IMR-90 (cell line): ENCODE data around the gene BTBD18.

Experiments
- CEBPB ChIP-seq: IDR thresholded peaks from 2 replicates; pipeline ENCODE4 v1.6.1; 2012; ENCODE audit warnings: low read depth, low read length, improper control_type of control experiment
- CTCF ChIP-seq: conservative IDR thresholded peaks from 2 replicates; pipeline ENCODE4 v1.5.1; 2012; ENCODE audit warnings: mild to moderate bottlenecking, low read depth, low read length, improper control_type of control experiment
- ELK1 ChIP-seq: fragments of 150-350 bp; IDR thresholded peaks from 2 replicates; pipeline ENCODE4 v1.6.1; 2016; ENCODE audit warnings: low read depth, mild to moderate bottlenecking, low read length, moderate library complexity, borderline replicate concordance
- MAZ ChIP-seq: IDR thresholded peaks from 2 replicates; pipeline ENCODE4 v1.6.1; 2012; ENCODE audit warnings: low read depth, mild to moderate bottlenecking, low read length, improper control_type of control experiment, moderate library complexity, borderline replicate concordance
- MXI1 ChIP-seq: IDR thresholded peaks from 2 replicates; pipeline ENCODE4 v1.6.1; 2012; ENCODE audit warnings: low read depth, mild to moderate bottlenecking, low read length, moderate library complexity, borderline replicate concordance
- POLR2A ChIP-seq: IDR thresholded peaks from 2 replicates; pipeline ENCODE4 v1.6.1; 2012; ENCODE audit warnings: mild to moderate bottlenecking, low read depth, low read length
- RCOR1 ChIP-seq: IDR thresholded peaks from 2 replicates; pipeline ENCODE4 v1.6.1; 2012; ENCODE audit warnings: mild to moderate bottlenecking, low read length, improper control_type of control experiment; ENCODE audit not compliant: insufficient replicate concordance
- RFX5 ChIP-seq: IDR thresholded peaks from 2 replicates; pipeline ENCODE4 v1.8.0; 2012; ENCODE audit warnings: low read depth, mild to moderate bottlenecking, low read length, moderate library complexity
- SMC3 ChIP-seq: fragments of 150-350 bp; IDR thresholded peaks from 2 replicates; pipeline ENCODE4 v1.6.1; 2016; ENCODE audit warnings: low read depth, mild to moderate bottlenecking, antibody characterized with exemption, low read length, moderate library complexity

- no peak for TF ChIP-seq ELK1
- no peak for TF ChIP-seq RCOR1
- TF ChIP-seq POLR2A, result no peak
- TF ChIP-seq CTCF, result no peak
- no peak for TF ChIP-seq MXI1
- no peak for TF ChIP-seq SMC3
- no peak for TF ChIP-seq CEBPB
- TF ChIP-seq RFX5, result no peak
- TF ChIP-seq MAZ, result no peak
Observed at GRCh38 chr11:57703341-57703740, 48.3 kb downstream of the BTBD18 start.
